AG09319 (cell line): ENCODE measurements around the gene AHCYL2.
A peak's percentile ranks its signal among the peaks of the same experiment; 100 is the strongest.
"Not testable (repeated sequence)": the region's sequence is repeated elsewhere in the genome, so short reads cannot be mapped to it uniquely, and the experiment has no call there.

Experiments used
- DNase-seq: peaks from one replicate; pipeline ENCODE4 v3.0.0-alpha.2; 2010; ENCODE audit warnings: low read depth; ENCODE audit errors: extremely low read depth
- TF ChIP-seq, protein P1 (sequence below): IDR thresholded peaks from 2 replicates; pipeline ENCODE4 v1.5.1; 2011; ENCODE audit warnings: low read depth, mild to moderate bottlenecking, inconsistent platforms, low read length, moderate library complexity

The AHCYL2 gene

DNA sequence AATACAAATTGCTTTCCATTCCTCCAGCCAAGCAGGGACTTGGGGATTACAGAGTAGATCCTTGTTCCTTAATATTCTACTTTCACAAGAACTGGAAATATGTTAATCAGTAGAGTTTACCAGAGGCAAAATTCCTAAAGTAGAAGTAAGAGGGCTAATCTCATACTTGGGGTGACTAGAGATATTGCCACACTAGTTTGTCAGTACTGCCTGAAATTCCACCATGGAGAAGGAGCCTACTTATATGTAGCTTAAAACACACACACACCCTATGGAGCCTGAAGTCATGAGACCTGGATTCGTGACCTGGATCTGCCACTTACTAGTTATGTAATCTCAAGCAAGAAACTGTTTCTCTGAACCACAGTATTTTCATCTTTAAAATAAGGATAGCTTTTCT is 243.3 kb downstream of the AHCYL2 start:
- TF ChIP-seq, protein P1, sequence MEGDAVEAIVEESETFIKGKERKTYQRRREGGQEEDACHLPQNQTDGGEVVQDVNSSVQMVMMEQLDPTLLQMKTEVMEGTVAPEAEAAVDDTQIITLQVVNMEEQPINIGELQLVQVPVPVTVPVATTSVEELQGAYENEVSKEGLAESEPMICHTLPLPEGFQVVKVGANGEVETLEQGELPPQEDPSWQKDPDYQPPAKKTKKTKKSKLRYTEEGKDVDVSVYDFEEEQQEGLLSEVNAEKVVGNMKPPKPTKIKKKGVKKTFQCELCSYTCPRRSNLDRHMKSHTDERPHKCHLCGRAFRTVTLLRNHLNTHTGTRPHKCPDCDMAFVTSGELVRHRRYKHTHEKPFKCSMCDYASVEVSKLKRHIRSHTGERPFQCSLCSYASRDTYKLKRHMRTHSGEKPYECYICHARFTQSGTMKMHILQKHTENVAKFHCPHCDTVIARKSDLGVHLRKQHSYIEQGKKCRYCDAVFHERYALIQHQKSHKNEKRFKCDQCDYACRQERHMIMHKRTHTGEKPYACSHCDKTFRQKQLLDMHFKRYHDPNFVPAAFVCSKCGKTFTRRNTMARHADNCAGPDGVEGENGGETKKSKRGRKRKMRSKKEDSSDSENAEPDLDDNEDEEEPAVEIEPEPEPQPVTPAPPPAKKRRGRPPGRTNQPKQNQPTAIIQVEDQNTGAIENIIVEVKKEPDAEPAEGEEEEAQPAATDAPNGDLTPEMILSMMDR = no peak
- DNase-seq = peak; percentile 10

DNA sequence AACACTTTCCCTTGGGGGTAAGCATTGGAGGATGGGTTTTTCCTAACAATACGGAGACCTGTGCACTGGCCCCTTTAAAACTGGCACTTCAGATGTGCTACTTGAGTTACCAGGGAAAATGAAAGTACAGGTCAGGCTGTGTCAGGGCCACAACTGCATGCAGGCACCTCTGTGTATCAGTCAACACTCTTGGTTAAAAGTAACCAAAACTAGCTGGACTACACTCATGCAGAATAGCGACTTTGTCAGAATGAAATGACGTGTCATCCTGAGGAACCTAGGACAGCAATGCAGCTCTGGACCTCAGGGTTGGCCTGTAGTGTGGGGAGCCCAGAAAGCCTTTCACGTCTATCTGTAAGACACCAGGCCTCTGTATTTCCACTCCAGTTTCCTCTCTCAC is 243.7 kb downstream of the AHCYL2 start:
- no peak for DNase-seq
- TF ChIP-seq, protein P1 = no peak

DNA sequence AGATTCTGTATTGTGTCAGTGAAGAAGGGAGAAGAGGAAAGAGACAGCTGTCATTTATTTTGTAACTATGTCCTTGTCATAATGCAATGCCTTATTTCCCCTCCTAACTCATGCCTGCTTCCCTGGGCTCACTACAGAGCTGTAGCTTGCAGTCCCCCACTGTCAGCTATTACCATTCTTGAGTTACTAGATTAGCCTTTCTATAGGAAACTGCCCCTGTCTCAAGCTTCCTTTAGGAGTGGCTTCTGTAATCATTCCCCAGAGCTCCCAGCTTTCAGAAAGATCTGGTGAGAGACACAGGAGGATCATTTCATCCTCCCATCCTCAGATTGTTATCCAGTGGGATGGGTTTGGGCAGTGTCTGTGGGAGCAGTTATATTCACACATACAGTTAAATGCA is 245.1 kb downstream of the AHCYL2 start:
- TF ChIP-seq, protein P1 = no peak
- no peak for DNase-seq

DNA sequence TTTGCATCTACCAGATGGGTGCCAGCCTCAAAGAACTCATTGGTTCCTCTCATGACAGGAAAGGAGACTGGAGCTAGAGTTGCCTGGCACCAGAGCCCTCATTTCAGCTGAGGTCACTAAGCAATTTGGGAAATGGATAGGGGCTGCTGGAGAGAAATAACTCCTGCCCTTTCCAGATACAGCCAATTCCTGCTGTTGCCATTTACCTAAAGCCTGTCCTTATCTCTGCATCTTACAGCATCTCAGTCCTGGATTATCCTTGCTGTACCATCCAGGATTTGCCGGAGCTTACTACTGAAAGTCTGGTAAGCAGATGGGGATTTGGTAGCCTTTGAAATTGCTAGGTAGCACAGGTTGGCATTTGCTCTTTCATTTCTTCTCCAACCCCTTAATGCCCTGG is 245.6 kb downstream of the AHCYL2 start:
- DNase-seq = no peak
- TF ChIP-seq, protein P1 = no peak

DNA sequence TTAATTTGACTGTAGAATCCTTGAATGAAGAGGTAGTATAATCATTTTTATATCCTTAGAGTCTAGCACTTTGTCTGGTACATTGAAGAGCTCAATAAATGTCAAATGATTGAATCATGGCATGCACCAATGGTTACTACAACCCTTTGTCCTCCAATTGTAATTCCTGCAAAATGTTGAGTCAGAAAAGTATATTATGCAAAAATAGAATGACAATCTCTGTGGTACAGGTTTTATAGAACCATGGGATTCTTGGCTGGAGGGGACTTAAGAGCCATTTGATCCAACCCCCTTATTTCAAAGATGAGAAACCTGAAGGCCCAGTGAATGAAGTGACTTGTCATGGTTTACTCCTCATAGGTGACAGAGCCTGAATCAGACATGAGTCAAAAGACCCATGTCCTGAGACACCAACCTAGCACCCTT is 246.6 kb downstream of the AHCYL2 start:
- DNase-seq = no peak
- TF ChIP-seq, protein P1 = no peak

DNA sequence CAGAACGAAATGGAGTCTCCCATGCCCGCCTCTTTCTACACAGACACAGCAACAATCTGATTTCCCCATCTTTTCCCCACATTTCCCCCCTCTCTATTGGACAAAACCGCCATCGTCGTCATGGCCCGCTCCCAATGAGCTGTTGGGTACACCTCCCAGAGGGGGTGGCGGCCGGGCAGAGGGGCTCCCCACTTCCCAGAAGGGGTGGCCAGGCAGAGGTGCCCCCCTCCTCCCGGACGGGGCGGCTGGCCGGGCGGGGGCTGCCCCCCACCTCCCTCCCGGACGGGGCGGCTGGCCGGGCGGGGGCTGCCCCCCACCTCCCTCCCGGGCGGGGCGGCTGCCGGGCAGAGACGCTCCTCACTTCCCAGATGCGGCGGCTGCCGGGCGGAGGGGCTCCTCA is 251.1 kb downstream of the AHCYL2 start:
- DNase-seq = not testable (repeated sequence)

DNA sequence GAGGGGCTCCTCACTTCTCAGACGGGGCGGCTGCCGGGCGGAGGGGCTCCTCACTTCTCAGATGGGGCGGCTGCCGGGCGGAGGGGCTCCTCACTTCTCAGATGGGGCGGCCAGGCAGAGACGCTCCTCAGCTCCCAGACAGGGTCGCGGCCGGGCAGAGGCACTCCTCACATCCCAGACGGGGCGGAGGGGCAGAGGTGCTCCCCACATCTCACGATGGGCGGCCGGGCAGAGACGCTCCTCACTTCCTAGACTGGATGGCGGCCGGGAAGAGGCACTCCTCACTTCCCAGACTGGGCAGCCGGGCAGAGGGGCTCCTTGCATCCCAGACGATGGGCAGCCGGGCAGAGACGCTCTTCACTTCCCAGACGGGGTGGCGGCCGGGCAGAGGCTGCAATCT is 251.6 kb downstream of the AHCYL2 start:
- not testable (repeated sequence) for DNase-seq
